OCI-LY1 (cell line): ENCODE data around the gene OR51M1.

Source experiments
- CTCF ChIP-seq: fragments of 200-600 bp; sonication (generic), shearing (Covaris generic); IDR thresholded peaks from 2 replicates; pipeline ENCODE4 v1.5.1; 2017; ENCODE audit warnings: mild to moderate bottlenecking, antibody characterized with exemption, low read length, moderate library complexity, mixed read lengths
- EZH2 ChIP-seq: fragments of 200-600 bp; sonication (generic), shearing (Covaris generic); IDR thresholded peaks from 2 replicates; pipeline ENCODE4 v1.8.0; 2017; ENCODE audit warnings: borderline replicate concordance, mixed run types, mild to moderate bottlenecking, antibody characterized with exemption, low read length, moderate library complexity, mixed read lengths

GRCh38 chr11:5394091-5394490 lies 10.5 kb downstream of the OR51M1 start:
- TF ChIP-seq CTCF (no peak), EZH2 (no peak)
